SK-N-SH treated with all-trans-retinoic acid at 6 μM for 48 hours (cell line): ENCODE measurements around the gene SPATA6L.

Experiments
- ATAC-seq: fragments of 200-7000 bp; cut with Tn5 transposase; 3 replicates; pipeline ENCODE4 v1.9.1; 2020; ENCODE audit warnings: mild to moderate bottlenecking, moderate library complexity
- ARNTL ChIP-seq: fragments of 450-650 bp; formaldehyde crosslinking; IDR thresholded peaks from 2 replicates; pipeline ENCODE4 v1.5.0; 2020; ENCODE audit warnings: low read depth, mild to moderate bottlenecking, moderate library complexity, borderline replicate concordance
- BACH2 ChIP-seq: fragments of 250-450 bp; sonication (Bioruptor Pico); IDR thresholded peaks from 2 replicates; pipeline ENCODE4 v1.9.0; 2021; ENCODE audit warnings: mild to moderate bottlenecking, borderline replicate concordance
- CREB5 ChIP-seq: fragments of 250-450 bp; sonication (Bioruptor Pico); IDR thresholded peaks from 2 replicates; pipeline ENCODE4 v1.5.1; 2020; ENCODE audit warnings: low read depth, mild to moderate bottlenecking, moderate library complexity
- CSDC2 ChIP-seq: fragments of 250-450 bp; sonication (Bioruptor Pico); IDR thresholded peaks from 2 replicates; pipeline ENCODE4 v1.5.0; 2020; ENCODE audit warnings: mild to moderate bottlenecking, moderate library complexity
- CSRNP3 ChIP-seq: fragments of 250-450 bp; sonication (Bioruptor Pico); IDR thresholded peaks from 2 replicates; pipeline ENCODE4 v1.5.1; 2021; ENCODE audit warnings: mild to moderate bottlenecking, moderate library complexity
- GLIS3 ChIP-seq: fragments of 250-450 bp; sonication (Bioruptor Pico); IDR thresholded peaks from 2 replicates; pipeline ENCODE4 v1.5.0; 2020; ENCODE audit warnings: mild to moderate bottlenecking, moderate library complexity
- ISL1 ChIP-seq: fragments of 250-450 bp; sonication (Bioruptor Pico); IDR thresholded peaks from 2 replicates; pipeline ENCODE4 v2.1.2; 2022; ENCODE audit warnings: mild to moderate bottlenecking, moderate library complexity
- OSR1 ChIP-seq: fragments of 250-450 bp; sonication (Bioruptor Pico); IDR thresholded peaks from 2 replicates; pipeline ENCODE4 v1.8.0; 2022; ENCODE audit warnings: moderate library complexity, mild to moderate bottlenecking, inconsistent platforms
- PATZ1 ChIP-seq: fragments of 250-450 bp; sonication (Bioruptor Pico); IDR thresholded peaks from 2 replicates; pipeline ENCODE4 v1.8.0; 2020; ENCODE audit warnings: mild to moderate bottlenecking, moderate library complexity, borderline replicate concordance
- PPARA ChIP-seq: fragments of 250-450 bp; sonication (Bioruptor Pico); IDR thresholded peaks from 2 replicates; pipeline ENCODE4 v1.5.0; 2020; ENCODE audit warnings: mild to moderate bottlenecking, borderline replicate concordance
- SNAI2 ChIP-seq: fragments of 250-450 bp; sonication (Bioruptor Pico); IDR thresholded peaks from 2 replicates; pipeline ENCODE4 v1.5.0; 2020; ENCODE audit warnings: mild to moderate bottlenecking, moderate library complexity
- TCF4 ChIP-seq: fragments of 250-450 bp; sonication (Bioruptor Pico); IDR thresholded peaks from 2 replicates; pipeline ENCODE4 v1.8.0; 2021; ENCODE audit warnings: mild to moderate bottlenecking, moderate library complexity, borderline replicate concordance
- TOX ChIP-seq: fragments of 250-450 bp; sonication (Bioruptor Pico); IDR thresholded peaks from 2 replicates; pipeline ENCODE4 v1.8.0; 2021; ENCODE audit warnings: mild to moderate bottlenecking, moderate library complexity, borderline replicate concordance
- TSHZ2 ChIP-seq: fragments of 250-450 bp; sonication (Bioruptor Pico); IDR thresholded peaks from 2 replicates; pipeline ENCODE4 v1.5.0; 2020; ENCODE audit warnings: mild to moderate bottlenecking, moderate library complexity
- ZFP3 ChIP-seq: fragments of 250-450 bp; sonication (Bioruptor Pico); IDR thresholded peaks from 2 replicates; pipeline ENCODE4 v1.5.0; 2020; ENCODE audit warnings: mild to moderate bottlenecking, moderate library complexity
- ZFP30 ChIP-seq: fragments of 450-650 bp; formaldehyde crosslinking; IDR thresholded peaks from 2 replicates; pipeline ENCODE4 v1.5.0; 2022; ENCODE audit warnings: mild to moderate bottlenecking, moderate library complexity
- ZNF565 ChIP-seq: fragments of 450-650 bp; formaldehyde crosslinking; conservative IDR thresholded peaks from 2 replicates; pipeline ENCODE4 v1.5.0; 2020; ENCODE audit warnings: low read depth, mild to moderate bottlenecking, moderate library complexity
- ZNF70 ChIP-seq: fragments of 450-650 bp; formaldehyde crosslinking; IDR thresholded peaks from 2 replicates; pipeline ENCODE4 v1.5.0; 2020; ENCODE audit warnings: mild to moderate bottlenecking, moderate library complexity
- ZNF8 ChIP-seq: fragments of 450-650 bp; formaldehyde crosslinking; IDR thresholded peaks from 2 replicates; pipeline ENCODE4 v1.5.0; 2020; ENCODE audit warnings: mild to moderate bottlenecking, moderate library complexity

SPATA6L gene

GRCh38 chr9:4663956-4664355 lies 2.3 kb downstream of the SPATA6L start (continued):
- TF ChIP-seq PATZ1 (CRISPR knock-in tag) (no peak), PPARA (no peak), ZFP3 (no peak), BACH2 (no peak), ISL1 (no peak)

- TF ChIP-seq PATZ1 (CRISPR knock-in tag), result no peak
- no peak for TF ChIP-seq SNAI2 (CRISPR knock-in tag)
- no peak for TF ChIP-seq ZFP30 (CRISPR knock-in tag)
- no peak for TF ChIP-seq TSHZ2 (CRISPR knock-in tag)
- TF ChIP-seq ZNF70, result no peak
- no peak for TF ChIP-seq TCF4 (CRISPR knock-in tag)
- TF ChIP-seq CSRNP3 (CRISPR knock-in tag), result no peak
- TF ChIP-seq ZNF565 (CRISPR knock-in tag), result no peak
- TF ChIP-seq BACH2, result no peak
- no peak for TF ChIP-seq OSR1
- no peak for TF ChIP-seq CREB5 (CRISPR knock-in tag)
- TF ChIP-seq TOX, result no peak
- no peak for TF ChIP-seq ARNTL (CRISPR knock-in tag)
- no peak for TF ChIP-seq CSDC2 (CRISPR knock-in tag)
- no peak for TF ChIP-seq ZNF8 (CRISPR knock-in tag)
- no peak for TF ChIP-seq ZFP3
- TF ChIP-seq PPARA, result no peak
- TF ChIP-seq GLIS3 (CRISPR knock-in tag), result no peak
- TF ChIP-seq, all 23 proteins: peak for 0
- no peak; the same call in 2 of the 3 replicates for ATAC-seq
Measured at GRCh38 chr9:4662989-4663792, 3.1 kb downstream of the SPATA6L start.

GRCh38 chr9:4662108-4662988 lies 3.9 kb downstream of the SPATA6L start, which contains the start of gene PLPP6:
TSS of gene PLPP6 (plus strand) at chr9:4662294. CDS start at chr9:4662376, 82 bp downstream.
- TF ChIP-seq TOX (no peak), TSHZ2 (CRISPR knock-in tag) (peak; percentile 19; the same call in 1 of the 2 replicates), ZFP3 (0 out of 2 replicates have a peak, but pooled peaks have one; percentile 9)
- peak; percentile 92 for ATAC-seq
